Measurements from ENCODE around the gene HEXB.

Gene HEXB

DNA sequence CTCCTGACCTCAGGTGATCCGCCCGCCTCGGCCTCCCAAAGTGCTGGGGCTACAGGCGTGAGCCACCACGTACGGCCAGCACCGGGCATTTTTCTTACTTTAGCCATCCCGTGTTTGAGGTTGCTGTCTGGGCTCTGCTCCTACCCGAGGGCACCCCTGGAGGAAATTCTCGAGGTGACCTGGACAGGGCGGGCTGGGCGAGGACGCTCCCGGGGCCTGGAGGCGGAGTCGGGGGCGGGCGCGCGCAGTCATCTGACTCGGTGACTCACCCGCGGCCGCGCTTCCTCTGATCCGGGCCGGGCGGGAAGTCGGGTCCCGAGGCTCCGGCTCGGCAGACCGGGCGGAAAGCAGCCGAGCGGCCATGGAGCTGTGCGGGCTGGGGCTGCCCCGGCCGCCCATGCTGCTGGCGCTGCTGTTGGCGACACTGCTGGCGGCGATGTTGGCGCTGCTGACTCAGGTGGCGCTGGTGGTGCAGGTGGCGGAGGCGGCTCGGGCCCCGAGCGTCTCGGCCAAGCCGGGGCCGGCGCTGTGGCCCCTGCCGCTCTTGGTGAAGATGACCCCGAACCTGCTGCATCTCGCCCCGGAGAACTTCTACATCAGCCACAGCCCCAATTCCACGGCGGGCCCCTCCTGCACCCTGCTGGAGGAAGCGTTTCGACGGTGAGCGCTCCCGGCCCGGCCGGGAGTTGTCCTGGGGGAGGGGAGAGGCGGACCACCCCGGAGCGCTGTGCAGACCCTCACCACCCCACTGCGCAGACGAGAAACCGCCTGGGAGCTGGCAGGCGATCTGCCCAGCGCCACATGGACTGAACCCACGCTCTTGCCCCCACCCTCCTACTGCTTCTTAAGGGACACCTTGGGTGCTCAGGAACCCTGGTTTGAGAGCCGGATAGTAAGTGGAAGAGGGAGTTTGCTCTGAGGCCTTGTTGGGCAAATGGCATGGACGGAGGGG is at the start of gene HEXB:
Gene HEXB, plus strand, starts transcription at position 334 of the 952 bp plus-strand sequence. Its CDS starts 28 bp downstream, at position 362.
- peak; percentile 89 for TF ChIP-seq ZFP3 (CRISPR knock-in tag; IDR thresholded peaks at IDR 0.05)
- TF ChIP-seq, protein P1, sequence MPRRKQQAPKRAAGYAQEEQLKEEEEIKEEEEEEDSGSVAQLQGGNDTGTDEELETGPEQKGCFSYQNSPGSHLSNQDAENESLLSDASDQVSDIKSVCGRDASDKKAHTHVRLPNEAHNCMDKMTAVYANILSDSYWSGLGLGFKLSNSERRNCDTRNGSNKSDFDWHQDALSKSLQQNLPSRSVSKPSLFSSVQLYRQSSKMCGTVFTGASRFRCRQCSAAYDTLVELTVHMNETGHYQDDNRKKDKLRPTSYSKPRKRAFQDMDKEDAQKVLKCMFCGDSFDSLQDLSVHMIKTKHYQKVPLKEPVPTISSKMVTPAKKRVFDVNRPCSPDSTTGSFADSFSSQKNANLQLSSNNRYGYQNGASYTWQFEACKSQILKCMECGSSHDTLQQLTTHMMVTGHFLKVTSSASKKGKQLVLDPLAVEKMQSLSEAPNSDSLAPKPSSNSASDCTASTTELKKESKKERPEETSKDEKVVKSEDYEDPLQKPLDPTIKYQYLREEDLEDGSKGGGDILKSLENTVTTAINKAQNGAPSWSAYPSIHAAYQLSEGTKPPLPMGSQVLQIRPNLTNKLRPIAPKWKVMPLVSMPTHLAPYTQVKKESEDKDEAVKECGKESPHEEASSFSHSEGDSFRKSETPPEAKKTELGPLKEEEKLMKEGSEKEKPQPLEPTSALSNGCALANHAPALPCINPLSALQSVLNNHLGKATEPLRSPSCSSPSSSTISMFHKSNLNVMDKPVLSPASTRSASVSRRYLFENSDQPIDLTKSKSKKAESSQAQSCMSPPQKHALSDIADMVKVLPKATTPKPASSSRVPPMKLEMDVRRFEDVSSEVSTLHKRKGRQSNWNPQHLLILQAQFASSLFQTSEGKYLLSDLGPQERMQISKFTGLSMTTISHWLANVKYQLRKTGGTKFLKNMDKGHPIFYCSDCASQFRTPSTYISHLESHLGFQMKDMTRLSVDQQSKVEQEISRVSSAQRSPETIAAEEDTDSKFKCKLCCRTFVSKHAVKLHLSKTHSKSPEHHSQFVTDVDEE (CRISPR knock-in tag; IDR thresholded peaks at IDR 0.05) = 0 out of 2 replicates have a peak, but pooled peaks have one; percentile 45
- TF ChIP-seq, protein P2, sequence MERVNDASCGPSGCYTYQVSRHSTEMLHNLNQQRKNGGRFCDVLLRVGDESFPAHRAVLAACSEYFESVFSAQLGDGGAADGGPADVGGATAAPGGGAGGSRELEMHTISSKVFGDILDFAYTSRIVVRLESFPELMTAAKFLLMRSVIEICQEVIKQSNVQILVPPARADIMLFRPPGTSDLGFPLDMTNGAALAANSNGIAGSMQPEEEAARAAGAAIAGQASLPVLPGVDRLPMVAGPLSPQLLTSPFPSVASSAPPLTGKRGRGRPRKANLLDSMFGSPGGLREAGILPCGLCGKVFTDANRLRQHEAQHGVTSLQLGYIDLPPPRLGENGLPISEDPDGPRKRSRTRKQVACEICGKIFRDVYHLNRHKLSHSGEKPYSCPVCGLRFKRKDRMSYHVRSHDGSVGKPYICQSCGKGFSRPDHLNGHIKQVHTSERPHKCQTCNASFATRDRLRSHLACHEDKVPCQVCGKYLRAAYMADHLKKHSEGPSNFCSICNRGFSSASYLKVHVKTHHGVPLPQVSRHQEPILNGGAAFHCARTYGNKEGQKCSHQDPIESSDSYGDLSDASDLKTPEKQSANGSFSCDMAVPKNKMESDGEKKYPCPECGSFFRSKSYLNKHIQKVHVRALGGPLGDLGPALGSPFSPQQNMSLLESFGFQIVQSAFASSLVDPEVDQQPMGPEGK (CRISPR knock-in tag; IDR thresholded peaks at IDR 0.05; ENCODE audit: borderline replicate concordance) = no peak
- peak; percentile 97 for ATAC-seq

DNA sequence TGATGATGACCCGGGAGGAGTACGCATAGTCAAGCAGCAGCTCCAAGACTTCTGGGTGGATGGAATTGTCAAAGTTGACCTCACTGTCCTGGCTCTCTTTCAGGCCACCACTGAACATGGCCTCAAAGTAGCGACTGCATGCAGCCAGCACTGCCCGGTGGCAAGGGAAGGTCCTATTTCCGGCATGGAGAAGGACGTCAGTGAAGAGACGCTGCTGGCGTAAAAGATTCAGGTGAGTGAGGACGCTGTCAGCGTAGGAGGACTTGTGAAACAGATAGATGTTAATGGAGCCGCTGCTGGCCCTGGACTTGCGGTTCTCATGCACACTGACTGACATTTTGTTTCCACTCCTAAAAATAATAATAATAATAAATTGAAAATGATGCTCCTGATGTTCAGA is 48.9 kb upstream of the HEXB start:
- ATAC-seq = no peak
- TF ChIP-seq TCF4 (CRISPR knock-in tag; IDR thresholded peaks at IDR 0.05; ENCODE audit: borderline replicate concordance) (no peak), ZFP30 (CRISPR knock-in tag; IDR thresholded peaks at IDR 0.05) (no peak), TOX (CRISPR knock-in tag; IDR thresholded peaks at IDR 0.05; ENCODE audit: borderline replicate concordance) (no peak), SNAI2 (CRISPR knock-in tag; IDR thresholded peaks at IDR 0.05) (no peak), ISL1 (CRISPR knock-in tag; IDR thresholded peaks at IDR 0.05) (no peak), ZFP3 (CRISPR knock-in tag; IDR thresholded peaks at IDR 0.05) (no peak), RARB (CRISPR knock-in tag; IDR thresholded peaks at IDR 0.05) (no peak), ZNF8 (CRISPR knock-in tag; IDR thresholded peaks at IDR 0.05) (no peak), CSDC2 (CRISPR knock-in tag; IDR thresholded peaks at IDR 0.05) (no peak), PPARA (CRISPR knock-in tag; IDR thresholded peaks at IDR 0.05; ENCODE audit: borderline replicate concordance) (no peak), ESRRG (CRISPR knock-in tag; IDR thresholded peaks at IDR 0.05) (no peak), GLIS3 (CRISPR knock-in tag; IDR thresholded peaks at IDR 0.05) (no peak), OSR1 (CRISPR knock-in tag; IDR thresholded peaks at IDR 0.05) (no peak), ZNF565 (CRISPR knock-in tag; conservative IDR thresholded peaks at IDR 0.05; ENCODE audit: low read depth) (no peak), ZNF70 (CRISPR knock-in tag; IDR thresholded peaks at IDR 0.05) (no peak), BACH2 (CRISPR knock-in tag; IDR thresholded peaks at IDR 0.05; ENCODE audit: borderline replicate concordance) (no peak)
- TF ChIP-seq, protein P3, sequence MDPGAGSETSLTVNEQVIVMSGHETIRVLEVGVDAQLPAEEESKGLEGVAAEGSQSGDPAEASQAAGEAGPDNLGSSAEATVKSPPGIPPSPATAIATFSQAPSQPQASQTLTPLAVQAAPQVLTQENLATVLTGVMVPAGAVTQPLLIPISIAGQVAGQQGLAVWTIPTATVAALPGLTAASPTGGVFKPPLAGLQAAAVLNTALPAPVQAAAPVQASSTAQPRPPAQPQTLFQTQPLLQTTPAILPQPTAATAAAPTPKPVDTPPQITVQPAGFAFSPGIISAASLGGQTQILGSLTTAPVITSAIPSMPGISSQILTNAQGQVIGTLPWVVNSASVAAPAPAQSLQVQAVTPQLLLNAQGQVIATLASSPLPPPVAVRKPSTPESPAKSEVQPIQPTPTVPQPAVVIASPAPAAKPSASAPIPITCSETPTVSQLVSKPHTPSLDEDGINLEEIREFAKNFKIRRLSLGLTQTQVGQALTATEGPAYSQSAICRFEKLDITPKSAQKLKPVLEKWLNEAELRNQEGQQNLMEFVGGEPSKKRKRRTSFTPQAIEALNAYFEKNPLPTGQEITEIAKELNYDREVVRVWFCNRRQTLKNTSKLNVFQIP (CRISPR knock-in tag; IDR thresholded peaks at IDR 0.05; ENCODE audit: borderline replicate concordance, low read depth) = no peak
- TF ChIP-seq, protein P4, sequence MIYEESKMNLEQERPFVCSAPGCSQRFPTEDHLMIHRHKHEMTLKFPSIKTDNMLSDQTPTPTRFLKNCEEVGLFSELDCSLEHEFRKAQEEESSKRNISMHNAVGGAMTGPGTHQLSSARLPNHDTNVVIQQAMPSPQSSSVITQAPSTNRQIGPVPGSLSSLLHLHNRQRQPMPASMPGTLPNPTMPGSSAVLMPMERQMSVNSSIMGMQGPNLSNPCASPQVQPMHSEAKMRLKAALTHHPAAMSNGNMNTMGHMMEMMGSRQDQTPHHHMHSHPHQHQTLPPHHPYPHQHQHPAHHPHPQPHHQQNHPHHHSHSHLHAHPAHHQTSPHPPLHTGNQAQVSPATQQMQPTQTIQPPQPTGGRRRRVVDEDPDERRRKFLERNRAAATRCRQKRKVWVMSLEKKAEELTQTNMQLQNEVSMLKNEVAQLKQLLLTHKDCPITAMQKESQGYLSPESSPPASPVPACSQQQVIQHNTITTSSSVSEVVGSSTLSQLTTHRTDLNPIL (CRISPR knock-in tag; IDR thresholded peaks at IDR 0.05; ENCODE audit: low read depth) = no peak
- TF ChIP-seq, protein P1 (CRISPR knock-in tag; IDR thresholded peaks at IDR 0.05) = no peak
- TF ChIP-seq, protein P5, sequence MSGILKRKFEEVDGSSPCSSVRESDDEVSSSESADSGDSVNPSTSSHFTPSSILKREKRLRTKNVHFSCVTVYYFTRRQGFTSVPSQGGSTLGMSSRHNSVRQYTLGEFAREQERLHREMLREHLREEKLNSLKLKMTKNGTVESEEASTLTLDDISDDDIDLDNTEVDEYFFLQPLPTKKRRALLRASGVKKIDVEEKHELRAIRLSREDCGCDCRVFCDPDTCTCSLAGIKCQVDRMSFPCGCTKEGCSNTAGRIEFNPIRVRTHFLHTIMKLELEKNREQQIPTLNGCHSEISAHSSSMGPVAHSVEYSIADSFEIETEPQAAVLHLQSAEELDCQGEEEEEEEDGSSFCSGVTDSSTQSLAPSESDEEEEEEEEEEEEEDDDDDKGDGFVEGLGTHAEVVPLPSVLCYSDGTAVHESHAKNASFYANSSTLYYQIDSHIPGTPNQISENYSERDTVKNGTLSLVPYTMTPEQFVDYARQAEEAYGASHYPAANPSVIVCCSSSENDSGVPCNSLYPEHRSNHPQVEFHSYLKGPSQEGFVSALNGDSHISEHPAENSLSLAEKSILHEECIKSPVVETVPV (CRISPR knock-in tag; IDR thresholded peaks at IDR 0.05) = no peak
